VCaP (cell line): ENCODE measurements around the gene VDR.

ENCODE experiments used
- H3K27ac ChIP-seq: fragments of 450-650 bp; 2 replicates; pipeline ENCODE4 v1.5.1; 2017
- TF ChIP-seq, protein P1 (sequence below): fragments of 450-650 bp; conservative IDR thresholded peaks from 2 replicates; pipeline ENCODE4 v1.5.1; 2017; ENCODE audit warnings: mild to moderate bottlenecking, moderate library complexity

Gene VDR

GRCh38 chr12:47891356-47891755, 13.4 kb downstream of the VDR start:
- no peak overlapping the region for H3K27ac ChIP-seq
- TF ChIP-seq, protein P1, sequence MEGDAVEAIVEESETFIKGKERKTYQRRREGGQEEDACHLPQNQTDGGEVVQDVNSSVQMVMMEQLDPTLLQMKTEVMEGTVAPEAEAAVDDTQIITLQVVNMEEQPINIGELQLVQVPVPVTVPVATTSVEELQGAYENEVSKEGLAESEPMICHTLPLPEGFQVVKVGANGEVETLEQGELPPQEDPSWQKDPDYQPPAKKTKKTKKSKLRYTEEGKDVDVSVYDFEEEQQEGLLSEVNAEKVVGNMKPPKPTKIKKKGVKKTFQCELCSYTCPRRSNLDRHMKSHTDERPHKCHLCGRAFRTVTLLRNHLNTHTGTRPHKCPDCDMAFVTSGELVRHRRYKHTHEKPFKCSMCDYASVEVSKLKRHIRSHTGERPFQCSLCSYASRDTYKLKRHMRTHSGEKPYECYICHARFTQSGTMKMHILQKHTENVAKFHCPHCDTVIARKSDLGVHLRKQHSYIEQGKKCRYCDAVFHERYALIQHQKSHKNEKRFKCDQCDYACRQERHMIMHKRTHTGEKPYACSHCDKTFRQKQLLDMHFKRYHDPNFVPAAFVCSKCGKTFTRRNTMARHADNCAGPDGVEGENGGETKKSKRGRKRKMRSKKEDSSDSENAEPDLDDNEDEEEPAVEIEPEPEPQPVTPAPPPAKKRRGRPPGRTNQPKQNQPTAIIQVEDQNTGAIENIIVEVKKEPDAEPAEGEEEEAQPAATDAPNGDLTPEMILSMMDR = no peak

GRCh38 chr12:47889040-47889439, 15.8 kb downstream of the VDR start:
- TF ChIP-seq, protein P1 = no peak
- no peak overlapping the region for H3K27ac ChIP-seq

GRCh38 chr12:47888153-47888819, 16.5 kb downstream of the VDR start:
- TF ChIP-seq, protein P1 = no peak
- H3K27ac ChIP-seq = no peak overlapping the region

DNA sequence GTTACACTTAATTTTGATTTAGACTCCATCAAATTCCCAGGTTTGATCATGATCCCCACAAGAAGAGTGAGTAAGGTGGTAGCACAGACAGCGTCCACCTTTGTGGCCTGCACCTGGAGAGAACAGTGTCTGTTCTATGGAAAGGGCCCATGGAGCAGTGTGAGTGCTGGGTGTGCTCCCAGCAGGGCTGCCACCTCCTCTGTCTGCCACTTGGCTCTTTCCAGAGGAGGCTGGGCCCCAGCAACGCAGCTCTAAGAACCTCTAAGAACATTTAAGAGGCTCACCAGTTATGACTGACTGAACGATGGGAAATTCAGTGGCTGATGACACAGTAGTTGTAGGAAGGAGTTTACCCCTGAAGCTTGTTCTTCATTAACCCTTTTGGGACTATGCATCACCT, 17.3 kb downstream of the VDR start:
- TF ChIP-seq, protein P1 = no peak
- no peak overlapping the region for H3K27ac ChIP-seq

DNA sequence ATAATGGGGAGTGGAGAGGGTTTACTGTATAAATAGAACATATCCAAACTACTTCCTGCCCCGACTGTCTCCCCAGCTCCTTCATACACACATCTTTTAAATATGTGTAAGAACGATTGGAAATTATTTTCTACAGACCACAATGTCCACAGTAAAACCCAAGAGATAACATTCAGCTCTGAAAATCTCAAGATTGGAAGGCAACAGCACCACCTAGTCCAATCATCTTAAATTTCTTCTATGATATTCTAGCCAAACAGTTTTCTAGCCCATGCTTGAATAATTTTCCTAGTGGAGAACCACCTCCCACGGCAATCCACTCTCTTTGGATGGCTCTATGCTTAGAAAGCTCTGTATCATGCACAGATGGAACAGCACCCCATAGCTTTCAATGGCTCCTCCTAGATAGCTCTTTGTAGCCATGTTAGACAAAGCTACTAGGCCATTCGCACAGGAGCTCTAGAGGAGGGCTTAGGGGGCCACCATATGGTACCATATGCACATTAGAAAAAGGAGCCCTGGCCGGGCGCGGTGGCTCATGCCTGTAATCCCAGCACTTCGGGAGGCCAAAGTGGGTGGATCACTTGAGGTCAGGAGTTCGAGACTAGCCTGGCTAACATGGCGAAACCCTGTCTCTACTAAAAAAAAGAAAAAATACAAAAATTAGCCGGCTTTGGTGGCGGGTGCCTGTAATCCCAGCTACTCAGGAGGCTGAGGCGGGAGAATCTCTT, 18.1 kb downstream of the VDR start:
- H3K27ac ChIP-seq = no peak overlapping the region
- TF ChIP-seq, protein P1 = no peak

DNA sequence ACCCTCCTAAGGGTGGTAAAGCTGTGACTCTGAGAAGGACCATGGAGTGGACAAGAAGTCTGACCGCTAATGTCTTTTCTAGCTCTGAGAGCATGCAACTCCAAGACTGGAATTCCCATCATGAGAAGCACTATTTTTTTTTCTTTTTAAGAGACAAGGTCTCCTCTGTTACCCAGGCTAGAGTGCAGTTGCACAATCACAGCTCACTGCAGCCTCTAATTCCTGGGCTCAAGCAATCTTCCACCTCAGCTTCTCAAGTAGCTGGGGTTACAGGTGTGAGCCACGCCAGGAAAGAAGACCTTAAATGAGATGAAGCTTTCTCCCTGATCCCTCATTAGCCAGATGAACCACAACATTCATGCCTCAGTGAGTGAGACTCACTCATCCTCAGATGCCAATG, 19.2 kb downstream of the VDR start:
- H3K27ac ChIP-seq = no peak overlapping the region
- TF ChIP-seq, protein P1 = no peak

DNA sequence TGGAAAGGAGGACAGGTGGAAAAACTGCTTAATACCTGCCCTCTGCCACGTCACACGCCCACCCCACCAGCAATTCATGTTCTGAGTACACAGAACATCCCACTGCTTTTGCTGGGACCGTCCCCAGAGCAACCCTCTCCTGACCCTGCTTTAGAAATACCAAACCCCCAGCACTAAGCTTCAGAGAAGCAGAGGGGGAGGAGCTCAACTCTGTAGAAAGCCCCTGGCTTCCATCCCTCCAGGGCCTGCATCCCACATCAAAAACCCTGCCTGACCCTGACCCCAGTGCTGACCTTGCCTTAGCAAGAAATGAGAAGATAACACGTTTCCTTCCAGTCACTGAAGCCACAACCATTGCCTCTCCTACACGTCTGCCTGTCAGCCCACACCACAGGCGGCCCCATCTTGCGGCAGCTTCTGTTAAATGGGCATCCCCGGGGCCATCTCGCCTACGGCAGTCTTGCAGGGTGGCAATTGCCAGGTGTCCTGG, 19.7 kb downstream of the VDR start:
- H3K27ac ChIP-seq = no peak overlapping the region
- TF ChIP-seq, protein P1 = no peak
